T-helper 2 cell treated with Interferon-gamma antibody and Interleukin-4, amounts not matched to agents 5 μg/mL and 100 μg/mL, for 36 hours (primary cell): ENCODE data around the gene LIG3.
"Not testable (repeated sequence)": the region's sequence is repeated elsewhere in the genome, so short reads cannot be mapped to it uniquely, and the experiment has no call there.

Experiments used
- DNase-seq: peaks from one replicate; pipeline ENCODE4 v3.0.0; 2021; ENCODE audit warnings: low spot score
- H3K27ac Mint-ChIP-seq: one replicate; pipeline ENCODE4 v1.8.0; 2021; ENCODE audit warnings: mild to moderate bottlenecking, mixed read lengths
- H3K27me3 Mint-ChIP-seq: one replicate; pipeline ENCODE4 v1.8.0; 2021; ENCODE audit warnings: low read depth, mixed read lengths
- H3K36me3 Mint-ChIP-seq: one replicate; pipeline ENCODE4 v1.8.0; 2021; ENCODE audit warnings: low read depth, mixed read lengths
- H3K4me1 Mint-ChIP-seq: one replicate; pipeline ENCODE4 v1.8.0; 2021; ENCODE audit warnings: low read depth, mixed read lengths
- H3K4me3 Mint-ChIP-seq: one replicate; pipeline ENCODE4 v1.8.0; 2022; ENCODE audit warnings: mild to moderate bottlenecking, moderate library complexity, mixed read lengths
- H3K9me3 Mint-ChIP-seq: one replicate; pipeline ENCODE4 v1.8.0; 2021; ENCODE audit warnings: mixed read lengths

Gene LIG3

DNA sequence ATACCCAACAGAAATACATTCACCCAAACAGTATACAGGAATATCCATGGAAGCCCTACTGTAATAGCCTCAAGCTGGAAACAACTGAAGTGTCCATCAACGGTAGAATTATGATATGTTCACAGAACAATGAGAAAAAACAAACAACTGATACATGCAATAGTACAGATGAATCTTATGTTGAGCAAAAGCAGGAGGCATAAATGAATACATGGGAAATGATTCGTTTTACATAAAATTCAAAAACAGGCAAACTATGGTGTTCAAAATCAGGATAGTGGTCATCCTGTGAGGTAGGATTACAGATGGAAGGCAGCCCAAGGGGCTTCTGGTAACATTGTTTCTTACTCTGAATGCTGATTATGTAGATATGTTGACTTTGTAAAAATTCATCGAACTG lies 58.1 kb downstream of the LIG3 start:
- H3K4me1 Mint-ChIP-seq = peaks cover 2% of the 10 kb centered on the region

DNA sequence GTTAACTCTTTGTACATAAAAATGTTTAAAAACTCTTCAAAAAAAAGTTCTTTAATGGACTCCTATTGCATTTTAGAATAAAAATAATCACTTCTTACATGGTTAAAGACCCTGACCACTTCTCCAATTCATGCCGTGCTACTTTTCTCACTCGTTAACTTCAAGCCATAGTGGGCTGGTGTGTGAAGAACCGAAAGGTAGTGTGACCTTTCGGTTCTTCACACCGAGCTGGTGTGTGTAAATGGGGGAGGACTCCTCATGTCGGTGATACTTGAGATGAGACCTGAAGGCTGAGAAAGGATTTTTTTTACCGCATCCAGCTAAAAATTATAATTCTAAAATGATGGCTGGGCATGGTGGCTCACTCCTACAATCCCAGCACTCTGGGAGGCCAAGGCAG lies 61.1 kb downstream of the LIG3 start:
- no peak overlapping the region for H3K27ac Mint-ChIP-seq
- no peaks in the 10 kb centered on the region for H3K9me3 Mint-ChIP-seq
- H3K36me3 Mint-ChIP-seq = peaks cover 11% of the 10 kb centered on the region
- H3K4me1 Mint-ChIP-seq = peaks cover 16% of the 10 kb centered on the region
- H3K27me3 Mint-ChIP-seq = no peaks in the 10 kb centered on the region
- no peak for DNase-seq
- no peak overlapping the region for H3K4me3 Mint-ChIP-seq

More for the DNA sequence above, 58.1 kb downstream of the LIG3 start:
- Mint-ChIP-seq H3K36me3 (peaks cover 11% of the 10 kb centered on the region), H3K27me3 (no peaks in the 10 kb centered on the region), H3K9me3 (no peaks in the 10 kb centered on the region), H3K27ac (no peak overlapping the region), H3K4me3 (no peak overlapping the region)
- DNase-seq = no peak

DNA sequence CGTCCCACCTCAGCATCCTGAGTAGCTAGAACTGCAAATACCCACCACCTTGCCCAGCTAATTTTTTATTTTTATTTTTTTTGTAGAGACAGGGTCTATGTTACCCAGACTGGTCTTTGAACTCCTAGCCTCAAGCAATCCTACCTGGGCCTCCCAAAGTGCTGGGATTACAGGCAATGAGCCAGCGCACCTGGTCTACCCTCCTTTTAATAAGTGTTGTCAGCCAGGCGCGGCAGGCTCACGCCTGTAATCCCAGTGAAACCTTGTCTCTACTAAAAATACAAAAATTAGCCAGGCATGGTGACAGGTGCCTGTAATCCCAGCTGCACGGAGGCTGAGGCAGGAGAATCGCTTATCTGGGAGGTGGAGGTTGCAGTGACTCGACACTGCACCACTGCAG lies 63.9 kb downstream of the LIG3 start:
- Mint-ChIP-seq H3K4me1 (peaks cover 32% of the 10 kb centered on the region), H3K4me3 (no peak overlapping the region), H3K9me3 (no peaks in the 10 kb centered on the region), H3K27me3 (no peaks in the 10 kb centered on the region), H3K27ac (no peak overlapping the region), H3K36me3 (peaks cover 16% of the 10 kb centered on the region)
- DNase-seq = no peak

DNA sequence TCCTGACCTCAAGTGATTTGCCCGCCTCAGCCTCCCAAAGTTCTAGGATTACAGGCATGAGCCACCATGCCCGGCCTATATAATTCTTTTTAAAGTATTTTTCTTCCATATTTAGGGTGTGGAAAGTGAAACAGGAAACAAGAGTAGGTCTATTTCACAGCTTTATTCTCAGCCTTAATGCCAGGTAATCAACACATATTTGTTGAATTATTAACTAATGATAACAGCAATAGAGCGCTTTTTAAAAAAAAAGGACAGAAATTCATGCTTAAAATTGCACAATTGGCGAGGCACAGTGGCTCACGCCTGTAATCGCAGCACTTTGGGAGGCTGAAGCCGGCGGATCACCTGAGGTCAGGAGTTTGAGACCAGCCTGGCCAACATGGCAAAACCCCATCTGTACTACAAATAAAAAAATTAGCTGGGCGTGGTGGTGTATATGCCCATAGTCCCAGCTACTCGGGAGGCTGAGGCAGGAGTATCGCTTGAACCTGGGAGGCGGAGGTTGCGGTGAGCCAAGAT lies 65.2 kb downstream of the LIG3 start:
- Mint-ChIP-seq H3K27ac (peak overlapping the region; percentile 93), H3K4me3 (peak overlapping the region; percentile 85), H3K4me1 (peaks cover 38% of the 10 kb centered on the region), H3K36me3 (peaks cover 16% of the 10 kb centered on the region)
- DNase-seq, H3K27me3 Mint-ChIP-seq, H3K9me3 Mint-ChIP-seq: not testable (repeated sequence)

DNA sequence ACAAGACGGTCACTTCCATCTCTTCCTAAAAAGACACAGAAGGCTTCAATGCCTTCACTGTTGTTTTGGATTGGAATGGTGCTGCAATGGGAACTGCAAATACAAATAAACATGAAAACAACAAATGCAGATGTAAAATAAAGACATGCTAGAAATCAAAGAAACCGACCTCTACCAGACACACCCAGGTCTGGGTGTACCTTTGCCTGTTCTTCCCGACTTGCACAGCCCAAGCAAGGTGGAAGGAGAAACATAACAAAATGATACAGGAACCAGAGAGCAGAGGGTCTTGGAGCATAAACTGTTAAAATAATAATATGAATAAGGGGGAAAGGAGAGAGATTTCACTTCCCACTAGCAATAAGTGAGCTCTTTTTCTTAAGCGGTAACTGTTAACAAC lies 65.9 kb downstream of the LIG3 start:
- no peak for DNase-seq
- H3K4me1 Mint-ChIP-seq = peaks cover 41% of the 10 kb centered on the region
- H3K4me3 Mint-ChIP-seq = peak overlapping the region; percentile 85
- no peaks in the 10 kb centered on the region for H3K9me3 Mint-ChIP-seq
- H3K36me3 Mint-ChIP-seq = peaks cover 13% of the 10 kb centered on the region
- peak overlapping the region; percentile 93 for H3K27ac Mint-ChIP-seq
- H3K27me3 Mint-ChIP-seq = no peaks in the 10 kb centered on the region

DNA sequence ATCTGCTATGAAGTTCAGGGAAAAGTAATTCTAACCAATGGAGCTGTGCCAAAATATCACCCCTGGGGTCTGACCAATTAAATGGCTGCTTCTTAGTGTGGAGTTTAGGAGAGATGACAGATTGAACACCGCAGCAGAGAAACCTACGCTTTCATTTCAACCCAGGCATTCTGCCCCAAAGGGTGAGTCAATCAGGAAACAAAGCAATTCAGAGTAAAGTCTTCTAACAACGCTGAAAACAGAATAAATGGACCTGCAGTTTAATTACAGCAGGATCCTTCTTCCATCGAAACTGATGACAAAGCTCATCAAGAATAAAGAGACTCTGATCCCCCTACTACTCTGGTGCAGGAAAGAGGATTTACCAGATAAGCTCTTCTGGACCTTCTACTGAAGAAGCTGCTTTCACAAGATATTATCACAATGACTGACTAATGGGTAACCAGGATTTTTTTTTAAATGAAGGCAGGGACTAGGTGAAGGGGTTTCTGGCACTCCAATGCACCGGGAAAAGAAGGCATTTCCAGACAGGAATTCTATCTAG lies 66.5 kb downstream of the LIG3 start:
- Mint-ChIP-seq H3K9me3 (no peaks in the 10 kb centered on the region), H3K27ac (peak overlapping the region; percentile 93), H3K4me3 (peak overlapping the region; percentile 85), H3K4me1 (peaks cover 46% of the 10 kb centered on the region), H3K27me3 (no peaks in the 10 kb centered on the region), H3K36me3 (peaks cover 13% of the 10 kb centered on the region)
- peak; percentile 81 for DNase-seq

DNA sequence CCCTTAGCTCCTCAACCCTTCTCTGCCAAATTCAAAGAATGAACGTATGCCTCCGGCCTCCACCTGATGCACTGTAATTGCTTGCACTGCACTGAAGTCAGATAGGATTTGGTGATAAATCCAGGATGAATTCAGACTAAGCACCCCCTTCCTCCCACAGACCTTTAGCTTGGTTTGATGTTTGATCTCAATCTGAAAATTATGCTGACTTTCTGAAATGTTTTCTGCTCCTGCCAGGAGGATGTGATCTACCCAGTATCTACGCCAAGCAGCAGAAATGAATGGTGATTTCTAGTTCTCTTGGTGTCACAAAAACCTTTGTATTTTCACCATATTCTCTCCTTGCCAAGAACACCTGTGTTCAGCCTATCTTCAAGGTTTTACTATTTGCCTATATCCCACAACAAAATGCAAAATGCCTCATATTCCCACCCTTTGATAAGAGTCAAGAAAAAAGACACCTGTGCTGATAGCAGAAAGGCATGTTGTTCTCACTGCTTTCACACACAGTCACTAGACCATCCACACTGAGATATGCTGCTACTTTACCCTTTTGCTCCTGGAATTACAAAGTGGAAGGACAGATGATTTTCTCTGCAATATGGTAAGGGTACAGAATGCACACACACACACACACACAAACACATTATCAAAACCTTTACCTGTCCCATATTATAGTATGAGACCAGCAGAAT lies 68.5 kb downstream of the LIG3 start:
- Mint-ChIP-seq H3K4me3 (peak overlapping the region; percentile 62), H3K9me3 (no peaks in the 10 kb centered on the region), H3K36me3 (peaks cover 13% of the 10 kb centered on the region), H3K27ac (peak overlapping the region; percentile 67), H3K4me1 (peaks cover 66% of the 10 kb centered on the region), H3K27me3 (no peaks in the 10 kb centered on the region)
- DNase-seq = no peak

DNA sequence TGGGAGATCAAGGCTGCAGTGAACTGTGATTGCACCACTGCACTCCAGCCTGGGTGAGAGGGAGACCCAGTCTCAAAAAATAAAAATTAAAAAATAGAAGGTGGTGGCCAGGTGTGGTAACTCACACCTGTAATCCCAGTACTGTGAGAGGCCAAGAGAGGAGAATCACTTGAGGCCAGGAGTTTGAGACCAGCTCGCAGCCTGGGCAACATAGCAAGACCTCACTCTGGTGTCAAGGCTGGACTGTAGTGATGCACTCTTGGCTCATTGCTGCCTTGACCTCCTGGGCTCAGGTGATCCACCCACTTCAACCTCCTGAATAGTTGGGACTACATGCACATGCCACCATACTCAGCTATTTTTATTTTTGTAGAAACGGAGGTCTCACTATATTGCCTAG lies 69.9 kb downstream of the LIG3 start:
- no peak for DNase-seq
- Mint-ChIP-seq H3K9me3 (no peaks in the 10 kb centered on the region), H3K4me3 (no peak overlapping the region), H3K27me3 (no peaks in the 10 kb centered on the region), H3K27ac (peak overlapping the region; percentile 24), H3K4me1 (peaks cover 68% of the 10 kb centered on the region), H3K36me3 (peaks cover 17% of the 10 kb centered on the region)

DNA sequence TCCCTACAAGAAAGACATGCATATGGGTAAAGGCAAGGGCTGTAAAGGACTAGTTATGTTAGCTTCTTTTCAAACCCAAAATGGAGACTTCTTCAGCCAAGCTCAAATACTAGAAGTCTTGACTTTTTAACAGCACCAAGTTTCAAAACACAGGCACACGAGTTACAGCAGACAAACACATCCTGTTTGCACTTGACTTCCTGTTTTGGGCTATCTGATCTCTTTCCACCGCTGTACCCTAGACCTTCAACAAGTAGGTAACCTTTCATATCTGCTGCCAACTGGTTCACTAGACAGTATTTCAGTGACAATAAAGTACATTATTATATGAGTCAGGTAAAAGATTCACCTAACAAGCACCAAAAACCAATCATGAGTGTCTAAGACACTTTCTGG lies 70.9 kb downstream of the LIG3 start:
- H3K4me3 Mint-ChIP-seq = peak overlapping the region; percentile 72
- H3K9me3 Mint-ChIP-seq = no peaks in the 10 kb centered on the region
- peaks cover 60% of the 10 kb centered on the region for H3K4me1 Mint-ChIP-seq
- peak; percentile 25 for DNase-seq
- H3K27me3 Mint-ChIP-seq = no peaks in the 10 kb centered on the region
- peak overlapping the region; percentile 86 for H3K27ac Mint-ChIP-seq
- H3K36me3 Mint-ChIP-seq = peaks cover 18% of the 10 kb centered on the region

DNA sequence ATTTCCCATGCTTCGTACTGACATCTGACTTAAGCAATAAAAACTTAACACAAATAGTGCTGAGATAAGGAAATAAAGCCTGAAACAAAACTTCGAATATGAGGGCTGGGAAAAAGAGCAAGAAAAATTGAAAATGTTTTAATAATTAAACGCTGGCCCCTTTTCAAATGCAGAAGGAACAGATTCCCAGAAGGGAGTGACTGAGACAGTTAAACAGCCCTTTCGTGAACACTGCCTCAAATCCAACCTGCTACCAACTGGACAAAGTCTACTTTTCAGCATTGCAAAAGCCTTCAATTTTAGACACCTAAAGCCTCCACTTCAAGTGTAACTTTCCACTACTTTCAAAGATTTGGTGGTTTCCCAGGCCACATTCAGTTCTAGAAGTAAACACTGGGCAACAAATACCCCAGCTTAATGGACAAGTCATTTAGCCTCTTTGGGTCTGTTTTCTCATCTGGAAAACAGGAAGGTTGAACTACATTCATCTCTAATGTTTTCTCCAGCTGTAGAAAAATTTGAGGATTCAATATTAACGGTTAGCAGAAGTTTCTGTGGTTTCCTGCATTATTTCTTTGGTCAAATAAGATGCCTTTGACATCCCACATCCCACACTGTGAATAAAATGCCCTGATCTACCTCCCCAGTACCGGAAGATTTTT lies 71.4 kb downstream of the LIG3 start:
- peak; percentile 13 for DNase-seq
- peak overlapping the region; percentile 86 for H3K27ac Mint-ChIP-seq
- H3K4me3 Mint-ChIP-seq = peak overlapping the region; percentile 72
- H3K36me3 Mint-ChIP-seq = peaks cover 20% of the 10 kb centered on the region
- H3K27me3 Mint-ChIP-seq = no peaks in the 10 kb centered on the region
- no peaks in the 10 kb centered on the region for H3K9me3 Mint-ChIP-seq
- peaks cover 56% of the 10 kb centered on the region for H3K4me1 Mint-ChIP-seq

DNA sequence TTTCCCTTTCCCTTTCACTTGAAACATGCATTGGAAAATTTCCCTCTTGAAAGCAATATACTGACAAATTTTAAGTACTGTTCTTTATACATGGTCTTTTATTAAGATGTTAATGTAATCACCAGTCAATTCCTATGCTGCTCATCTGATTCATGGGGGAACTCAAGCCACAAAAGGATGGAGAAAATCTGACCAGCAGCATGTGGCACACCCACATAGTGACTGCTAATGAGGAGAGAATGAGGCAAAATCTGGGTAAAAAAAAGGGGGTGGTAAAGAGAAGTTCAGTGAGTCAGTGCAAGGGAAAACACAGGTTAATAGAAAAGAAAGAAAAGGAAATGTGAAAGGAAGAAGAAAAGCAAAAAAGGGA lies 71.9 kb downstream of the LIG3 start:
- peak; percentile 11 for DNase-seq
- Mint-ChIP-seq H3K27me3 (no peaks in the 10 kb centered on the region), H3K36me3 (peaks cover 20% of the 10 kb centered on the region), H3K9me3 (no peaks in the 10 kb centered on the region), H3K27ac (peak overlapping the region; percentile 86), H3K4me1 (peaks cover 52% of the 10 kb centered on the region), H3K4me3 (peak overlapping the region; percentile 72)

DNA sequence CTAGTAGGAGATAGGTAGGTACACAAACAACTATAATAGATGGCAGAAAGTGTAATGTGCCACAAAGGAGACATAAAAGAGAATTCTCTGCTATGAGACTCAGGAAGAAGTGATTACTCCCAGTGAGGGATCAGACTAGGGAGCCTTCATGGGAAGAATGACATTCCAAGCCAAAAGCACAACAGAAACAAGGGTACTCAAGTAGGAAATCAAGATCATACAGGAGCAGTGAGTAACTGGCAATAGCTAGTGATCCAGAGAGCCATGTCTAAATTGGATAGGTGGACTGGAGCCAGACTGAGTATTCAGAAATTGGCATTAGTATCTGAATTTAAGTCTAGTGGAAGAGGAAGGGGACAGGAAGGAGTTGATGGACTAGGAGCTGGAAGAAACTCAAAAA lies 72.5 kb downstream of the LIG3 start:
- no peak for DNase-seq
- Mint-ChIP-seq H3K4me3 (peak overlapping the region; percentile 72), H3K27ac (peak overlapping the region; percentile 86)

DNA sequence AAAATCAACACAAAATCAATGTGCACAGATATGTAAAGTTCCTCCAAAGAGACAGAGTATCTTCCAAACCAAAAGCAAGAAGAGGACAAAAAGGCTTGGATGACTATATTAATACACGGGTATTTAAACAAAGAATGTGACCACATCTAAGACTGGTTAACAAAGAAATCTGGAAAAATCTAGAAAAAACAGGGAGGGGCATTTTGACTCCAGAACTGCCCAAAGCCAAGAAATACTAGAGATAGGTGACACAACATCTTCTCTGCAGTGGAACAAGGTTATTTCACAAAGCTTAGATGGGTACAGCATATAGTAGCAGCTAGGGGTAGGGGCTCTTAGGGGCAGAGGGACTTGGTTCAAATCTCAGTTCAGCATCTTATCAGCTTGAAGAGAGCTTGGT lies 72.9 kb downstream of the LIG3 start:
- no peak for DNase-seq
- Mint-ChIP-seq H3K9me3 (no peaks in the 10 kb centered on the region), H3K27ac (peak overlapping the region; percentile 20), H3K4me1 (peaks cover 54% of the 10 kb centered on the region), H3K4me3 (no peak overlapping the region), H3K27me3 (no peaks in the 10 kb centered on the region), H3K36me3 (peaks cover 26% of the 10 kb centered on the region)

More for the DNA sequence above, 72.5 kb downstream of the LIG3 start:
- H3K4me1 Mint-ChIP-seq = peaks cover 54% of the 10 kb centered on the region
- no peaks in the 10 kb centered on the region for H3K27me3 Mint-ChIP-seq
- no peaks in the 10 kb centered on the region for H3K9me3 Mint-ChIP-seq
- H3K36me3 Mint-ChIP-seq = peaks cover 25% of the 10 kb centered on the region

DNA sequence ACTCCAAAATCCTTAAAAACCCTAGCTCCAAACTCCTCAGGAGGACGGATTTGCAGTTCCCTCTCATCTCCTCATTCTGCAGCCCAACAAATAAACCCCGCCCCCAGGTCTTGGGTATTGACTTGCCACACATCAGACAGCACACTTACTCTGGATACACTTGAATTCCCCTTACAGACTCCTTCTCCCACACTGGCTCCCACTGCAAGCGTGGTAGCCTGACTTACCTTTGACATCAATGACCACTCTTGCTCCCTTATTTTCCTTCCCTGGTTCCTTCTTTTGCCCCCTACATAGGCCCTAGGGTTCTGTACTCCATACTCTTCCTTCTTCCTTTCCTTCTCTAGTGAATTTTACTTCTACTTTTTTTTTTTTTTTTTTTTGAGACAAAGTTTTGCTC lies 75.7 kb downstream of the LIG3 start:
- no peak overlapping the region for H3K4me3 Mint-ChIP-seq

More for the DNA sequence above, 75.7 kb downstream of the LIG3 start:
- Mint-ChIP-seq H3K27me3 (no peaks in the 10 kb centered on the region), H3K27ac (no peak overlapping the region), H3K9me3 (no peaks in the 10 kb centered on the region), H3K36me3 (peaks cover 38% of the 10 kb centered on the region), H3K4me1 (peaks cover 41% of the 10 kb centered on the region)
- DNase-seq = no peak
